Measurements from ENCODE around the gene ZMAT3.

The ZMAT3 gene, protein sequence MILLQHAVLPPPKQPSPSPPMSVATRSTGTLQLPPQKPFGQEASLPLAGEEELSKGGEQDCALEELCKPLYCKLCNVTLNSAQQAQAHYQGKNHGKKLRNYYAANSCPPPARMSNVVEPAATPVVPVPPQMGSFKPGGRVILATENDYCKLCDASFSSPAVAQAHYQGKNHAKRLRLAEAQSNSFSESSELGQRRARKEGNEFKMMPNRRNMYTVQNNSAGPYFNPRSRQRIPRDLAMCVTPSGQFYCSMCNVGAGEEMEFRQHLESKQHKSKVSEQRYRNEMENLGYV

DNA sequence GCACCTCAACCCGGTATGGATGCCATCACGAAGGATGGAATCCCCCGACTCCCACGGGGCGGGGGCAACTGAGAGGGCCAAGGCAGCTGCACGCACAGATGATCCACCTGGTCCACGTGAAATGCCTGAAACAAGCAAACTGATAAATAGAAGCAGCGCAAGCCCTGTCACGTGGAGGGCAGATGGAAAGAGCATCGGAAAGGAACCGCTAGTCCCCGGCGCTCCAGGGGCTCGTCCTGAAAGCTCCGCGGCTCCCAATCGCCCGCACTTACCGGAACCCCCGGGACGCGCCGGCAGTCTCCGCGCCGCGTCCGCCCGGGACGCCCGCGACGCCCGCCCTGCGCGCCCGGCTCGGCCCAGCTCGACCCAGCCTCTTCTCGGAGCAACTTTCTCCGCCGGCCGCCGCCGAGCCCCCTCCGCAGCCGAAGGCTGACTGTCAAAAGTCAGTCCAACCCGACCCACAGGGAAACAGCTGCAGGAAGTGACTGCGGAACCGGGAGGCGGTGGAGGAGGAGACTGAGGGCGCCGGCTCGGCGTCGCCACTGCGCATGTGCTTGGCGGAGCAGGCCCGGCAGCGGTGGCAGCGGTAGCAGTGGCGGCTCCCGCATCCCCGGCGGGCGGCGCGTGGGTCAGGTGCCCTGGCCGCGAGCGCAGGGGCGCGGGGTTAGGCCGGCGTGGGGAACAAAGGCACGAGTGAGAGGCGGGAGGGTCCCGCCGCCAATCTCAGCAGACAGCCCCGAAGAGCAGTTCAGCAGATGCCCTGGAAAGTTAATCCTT lies at the start of gene ZMAT3:
Gene ZMAT3, minus strand, starts transcription at position 487 of the 777 bp plus-strand sequence. CDS start 4,057 bp downstream, outside the sequence.
- DNase-seq = peak; percentile 83

DNA sequence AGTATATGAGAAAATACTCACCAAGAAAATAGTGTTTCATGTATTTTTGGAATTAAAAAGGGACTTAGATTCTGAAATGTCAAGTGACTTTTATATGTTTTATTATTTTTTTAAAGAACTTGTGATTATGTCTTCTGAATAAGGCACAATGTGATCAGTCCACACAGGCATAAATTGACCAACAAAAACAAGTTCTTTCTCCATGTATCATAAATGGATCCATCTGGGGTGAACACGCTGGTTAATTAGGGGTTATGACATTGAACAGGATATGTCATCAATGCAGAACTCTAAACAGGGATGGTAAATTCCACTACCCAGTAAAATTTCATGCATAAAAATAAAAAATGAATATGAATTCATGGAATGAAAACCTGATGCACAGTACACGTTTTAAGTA lies 45.2 kb upstream of the ZMAT3 start:
- no peak for DNase-seq

DNA sequence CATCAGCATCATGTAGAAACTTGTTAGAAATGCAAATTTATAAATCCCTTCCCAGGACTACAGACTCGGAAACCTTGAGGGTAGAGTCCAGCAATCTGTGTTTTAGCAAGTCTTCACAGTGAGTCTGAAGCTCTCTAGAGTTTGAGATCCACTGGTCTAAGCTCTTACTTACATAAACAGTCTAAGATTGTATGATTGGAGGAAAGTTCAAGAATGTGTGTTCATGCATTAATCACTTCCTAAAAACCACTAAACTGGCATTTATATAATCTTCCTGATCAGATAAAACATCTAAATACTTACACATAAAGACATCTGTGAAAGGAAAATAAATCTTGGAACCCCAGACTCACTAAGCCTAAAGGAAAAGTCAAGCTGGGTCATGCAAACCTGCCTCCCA lies 43.8 kb upstream of the ZMAT3 start:
- peak; percentile 75 for DNase-seq

DNA sequence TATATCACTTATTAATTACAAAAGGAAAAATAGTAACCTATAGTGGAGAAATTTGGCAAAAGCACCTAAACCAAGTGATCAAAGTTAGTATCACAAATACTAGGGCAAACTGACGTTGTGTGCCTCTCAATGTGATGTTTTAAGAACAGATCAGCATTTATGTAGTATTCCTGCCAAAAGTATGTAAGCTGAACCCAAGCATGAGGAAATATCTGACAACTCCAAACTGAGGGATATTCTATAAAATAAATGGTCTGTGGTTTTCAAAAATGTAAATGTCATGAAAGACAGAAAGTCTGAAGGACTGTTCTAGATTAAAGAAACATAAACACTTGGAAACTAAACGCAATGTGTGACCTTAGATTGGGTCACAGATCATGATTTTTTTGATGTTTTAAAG lies 42.3 kb upstream of the ZMAT3 start:
- DNase-seq = peak; percentile 67

DNA sequence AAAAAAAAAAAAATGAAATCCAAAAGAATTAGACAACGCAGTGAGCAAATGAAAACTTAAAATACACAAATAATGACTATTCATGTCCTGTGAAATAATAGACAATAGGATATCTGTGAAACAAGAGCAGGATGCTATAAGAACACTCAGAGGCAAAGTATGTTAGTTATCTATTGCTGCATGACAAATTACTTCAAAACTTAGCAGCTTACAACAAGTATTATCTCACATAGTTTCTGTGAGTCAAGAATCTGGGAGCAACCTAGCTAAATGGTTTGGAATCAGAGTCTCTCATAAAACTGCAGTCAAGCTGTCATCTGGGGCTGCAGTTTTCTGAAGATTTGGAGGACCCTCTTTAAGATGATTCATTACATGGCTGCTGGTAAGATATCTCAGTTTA lies 36.5 kb upstream of the ZMAT3 start:
- DNase-seq = peak; percentile 88

DNA sequence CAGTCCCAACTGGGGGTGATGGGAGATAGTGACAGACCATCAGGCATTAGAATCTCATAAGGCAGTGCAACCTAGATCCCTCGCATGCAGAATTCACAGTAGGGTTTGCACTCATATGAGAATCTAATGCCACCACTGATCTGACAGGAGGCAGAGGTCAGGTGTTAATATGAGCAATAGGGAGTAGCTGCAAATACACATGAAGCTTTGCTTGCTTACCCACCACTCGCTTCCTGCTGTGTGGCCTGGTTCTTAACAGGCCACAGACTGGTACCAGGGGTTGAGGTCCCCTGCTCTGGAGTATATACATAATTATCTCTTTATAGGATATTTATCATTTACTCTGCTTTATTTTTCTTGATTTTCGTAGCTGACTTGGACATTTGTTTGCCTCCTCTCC lies 36.0 kb upstream of the ZMAT3 start:
- DNase-seq = no peak

DNA sequence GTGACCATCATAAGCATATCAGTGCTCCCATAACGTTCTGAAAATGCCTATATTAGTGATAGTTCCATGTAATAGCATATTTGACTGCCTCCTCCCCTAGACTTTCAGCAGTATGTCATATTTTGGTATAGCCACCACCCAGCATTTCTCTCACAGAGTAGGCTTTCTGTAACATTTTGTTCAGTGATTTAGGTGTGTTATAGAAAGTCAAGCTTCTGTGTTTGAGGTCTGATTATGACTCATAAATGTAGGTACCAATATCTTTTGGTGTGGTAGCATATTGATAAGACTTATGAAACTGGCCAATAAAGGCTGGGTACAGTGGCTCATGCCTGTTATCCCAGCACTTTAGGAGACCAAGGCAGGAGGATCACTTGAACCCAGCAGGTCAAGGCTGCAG lies 34.3 kb upstream of the ZMAT3 start:
- no peak for DNase-seq

DNA sequence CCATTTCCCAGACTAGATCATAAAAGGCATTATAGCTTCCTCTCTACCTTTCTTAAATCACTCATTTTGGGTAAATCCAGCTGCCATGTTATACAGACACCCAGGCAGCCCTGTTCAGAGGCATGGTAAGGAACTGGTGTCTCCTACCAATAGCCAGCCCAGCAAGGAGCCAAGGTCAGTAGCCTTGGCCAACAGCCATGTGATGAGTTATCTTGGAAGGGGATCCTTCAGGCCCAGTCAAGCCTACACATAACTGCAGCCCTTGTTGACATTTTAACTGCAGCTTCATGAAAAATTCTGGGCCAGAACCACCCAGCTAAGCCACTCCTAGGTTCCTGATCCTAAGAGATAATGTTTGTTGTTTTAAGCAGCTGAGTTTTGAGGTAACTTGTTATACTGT lies 29.0 kb upstream of the ZMAT3 start:
- peak; percentile 74 for DNase-seq

DNA sequence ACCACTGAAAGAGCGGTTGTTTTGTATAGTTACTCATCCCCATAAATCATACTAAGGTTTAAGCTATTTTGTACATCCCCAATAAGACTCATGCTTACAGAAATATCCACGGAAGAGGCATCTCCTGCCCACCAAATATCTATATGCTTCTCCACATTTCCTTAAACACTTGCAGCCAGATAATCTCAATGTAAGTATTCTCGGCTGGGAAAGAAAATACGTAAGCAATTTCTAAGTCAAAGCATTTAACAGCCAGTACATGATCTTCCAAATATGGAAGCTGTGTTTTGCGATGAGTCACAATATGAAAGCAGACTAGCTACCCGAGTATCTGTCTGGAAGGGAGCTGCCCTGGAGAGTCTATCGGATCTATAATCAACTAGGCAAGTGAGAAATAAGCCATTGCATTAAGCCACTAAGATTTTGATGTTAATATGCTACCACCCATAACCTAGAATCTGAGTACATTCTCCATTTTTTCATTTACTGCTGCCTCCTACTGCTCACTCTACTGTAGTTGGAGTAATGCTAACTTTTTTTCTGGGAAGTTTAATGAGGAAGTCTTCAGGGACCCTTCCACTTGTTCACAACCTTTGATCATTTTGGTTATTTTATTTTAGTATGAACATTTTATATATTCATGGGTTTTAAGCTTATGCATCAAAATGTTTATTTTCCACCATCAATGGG lies 26.9 kb upstream of the ZMAT3 start:
- DNase-seq = peak; percentile 78

DNA sequence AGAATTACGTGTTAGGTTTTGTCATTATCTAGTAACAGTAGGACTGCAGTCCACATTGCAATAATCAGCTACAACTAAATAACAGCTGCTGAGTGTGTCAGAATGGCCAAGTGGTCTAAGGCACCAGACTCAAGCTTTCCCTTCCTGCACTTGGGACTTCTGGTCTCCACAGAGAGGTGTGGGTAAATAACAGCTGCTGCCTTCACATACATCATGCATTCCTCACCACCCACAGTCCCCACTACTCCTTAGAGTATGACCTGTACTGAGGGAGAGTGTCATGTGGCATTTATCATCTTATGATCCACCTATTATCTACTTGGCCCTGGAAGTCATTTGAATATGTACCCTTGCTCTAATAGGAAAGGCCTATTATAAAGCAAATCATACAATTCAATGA lies 22.2 kb upstream of the ZMAT3 start:
- peak; percentile 7 for DNase-seq

DNA sequence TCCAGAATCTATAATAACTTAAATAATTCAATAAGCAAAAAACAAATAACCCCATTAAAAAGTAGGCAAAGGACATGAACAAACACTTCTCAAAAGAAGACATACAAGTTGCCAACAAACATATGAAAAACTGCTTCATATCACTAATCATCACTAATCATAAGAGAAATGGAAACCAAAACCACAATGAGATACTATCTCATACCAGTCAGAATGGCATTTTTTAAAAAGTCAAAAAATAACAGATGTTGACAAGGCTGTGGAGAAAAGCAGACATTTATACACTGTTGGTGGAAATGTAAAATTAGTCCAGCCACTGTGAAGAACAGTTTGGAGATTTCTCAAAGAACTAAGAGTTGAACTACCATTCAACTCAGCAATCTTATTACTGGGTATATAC lies 19.5 kb upstream of the ZMAT3 start:
- DNase-seq = no peak

DNA sequence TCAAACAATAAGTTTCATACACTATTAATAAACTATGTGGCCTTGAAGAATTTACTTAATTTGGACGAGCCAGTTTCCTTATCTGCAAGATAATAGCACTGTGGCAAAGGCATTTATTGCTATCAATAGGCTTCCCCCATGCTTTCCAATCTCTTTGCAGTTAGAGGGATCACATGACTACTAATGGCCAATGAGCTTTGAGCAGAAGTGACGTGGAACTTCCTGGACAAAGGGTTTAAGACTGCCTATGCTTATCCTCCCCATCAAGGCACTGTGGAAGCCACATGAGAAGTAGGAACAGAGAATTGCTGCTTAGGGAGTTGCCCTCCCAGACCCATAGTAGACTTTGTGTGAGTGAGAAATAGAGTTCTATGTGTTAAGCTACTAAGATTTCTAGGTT lies 16.7 kb upstream of the ZMAT3 start:
- DNase-seq = no peak

DNA sequence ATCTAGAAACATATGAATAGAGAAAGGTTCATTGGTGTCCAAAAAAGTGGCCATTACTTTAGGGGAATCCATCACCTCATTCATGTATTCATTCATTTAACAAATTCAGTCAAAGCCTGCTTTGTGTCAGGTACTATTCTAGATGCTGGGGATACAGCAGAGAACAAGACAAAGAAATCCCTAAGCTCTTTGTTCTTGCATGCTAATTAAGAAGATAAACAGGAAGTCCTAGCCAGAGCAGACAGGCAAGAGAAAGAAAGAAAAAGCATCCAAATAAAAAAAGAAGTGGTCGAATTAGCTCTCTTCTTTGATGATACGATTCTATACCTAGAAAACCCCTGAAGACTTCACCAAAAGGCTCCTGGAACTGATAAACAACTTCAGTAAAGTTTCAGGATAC lies 12.4 kb upstream of the ZMAT3 start:
- no peak for DNase-seq

DNA sequence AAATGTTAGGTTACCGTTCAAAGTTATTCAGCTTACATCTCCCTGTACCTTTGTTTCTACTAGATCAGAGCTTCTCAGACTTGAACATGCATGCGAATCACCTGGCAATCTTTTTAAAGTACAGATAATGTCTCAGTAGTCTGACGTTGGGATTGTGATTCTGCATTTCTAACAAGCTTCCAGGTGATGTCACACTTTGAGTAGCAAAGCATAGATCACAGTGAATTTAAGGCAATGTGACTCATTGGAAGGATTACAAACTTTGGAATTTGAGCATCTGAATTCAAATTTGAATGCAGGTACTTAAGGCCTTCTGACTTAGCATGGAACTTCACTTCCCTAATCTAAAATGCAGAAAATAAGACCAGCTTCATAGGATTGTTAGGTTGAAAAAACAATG lies 10.8 kb upstream of the ZMAT3 start:
- DNase-seq = peak; percentile 26

DNA sequence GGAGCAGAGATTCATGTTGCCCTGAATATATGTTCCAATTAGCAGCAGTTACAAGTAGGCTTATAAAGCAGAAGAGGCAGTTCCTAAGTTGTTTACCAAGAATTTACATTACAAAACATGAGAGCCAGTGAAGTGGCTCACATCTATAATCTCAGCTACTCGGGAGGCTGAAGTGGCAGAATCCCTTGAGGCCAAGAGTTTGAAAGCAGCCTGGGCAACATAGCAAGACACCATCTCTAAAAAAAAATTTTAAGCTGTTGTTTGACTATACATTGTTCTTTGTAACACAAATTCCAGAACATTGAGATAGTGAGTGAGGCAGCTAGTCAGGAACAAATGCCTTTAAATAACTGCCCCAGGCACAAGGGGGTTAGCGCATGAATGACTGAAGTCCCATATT lies 10.3 kb upstream of the ZMAT3 start:
- DNase-seq = no peak

DNA sequence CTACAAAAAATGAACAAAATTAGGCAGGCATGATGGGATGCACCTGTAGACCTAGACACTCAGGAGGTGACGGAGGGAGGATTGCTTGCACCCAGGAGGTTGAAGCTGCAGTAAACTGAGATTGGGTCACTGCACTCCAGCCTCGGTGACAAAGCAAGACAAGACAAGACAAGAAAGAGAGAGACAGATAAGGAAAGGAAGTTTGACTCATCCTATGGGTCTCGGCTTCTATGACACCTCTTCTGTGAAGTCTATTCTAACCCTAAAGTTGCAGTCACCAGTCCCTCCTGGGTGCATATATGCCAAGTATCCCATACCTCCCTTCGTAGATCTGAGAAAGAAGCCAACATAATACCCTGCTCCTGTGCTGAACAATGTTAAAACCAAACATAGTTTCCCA lies 7.9 kb upstream of the ZMAT3 start:
- DNase-seq = no peak

DNA sequence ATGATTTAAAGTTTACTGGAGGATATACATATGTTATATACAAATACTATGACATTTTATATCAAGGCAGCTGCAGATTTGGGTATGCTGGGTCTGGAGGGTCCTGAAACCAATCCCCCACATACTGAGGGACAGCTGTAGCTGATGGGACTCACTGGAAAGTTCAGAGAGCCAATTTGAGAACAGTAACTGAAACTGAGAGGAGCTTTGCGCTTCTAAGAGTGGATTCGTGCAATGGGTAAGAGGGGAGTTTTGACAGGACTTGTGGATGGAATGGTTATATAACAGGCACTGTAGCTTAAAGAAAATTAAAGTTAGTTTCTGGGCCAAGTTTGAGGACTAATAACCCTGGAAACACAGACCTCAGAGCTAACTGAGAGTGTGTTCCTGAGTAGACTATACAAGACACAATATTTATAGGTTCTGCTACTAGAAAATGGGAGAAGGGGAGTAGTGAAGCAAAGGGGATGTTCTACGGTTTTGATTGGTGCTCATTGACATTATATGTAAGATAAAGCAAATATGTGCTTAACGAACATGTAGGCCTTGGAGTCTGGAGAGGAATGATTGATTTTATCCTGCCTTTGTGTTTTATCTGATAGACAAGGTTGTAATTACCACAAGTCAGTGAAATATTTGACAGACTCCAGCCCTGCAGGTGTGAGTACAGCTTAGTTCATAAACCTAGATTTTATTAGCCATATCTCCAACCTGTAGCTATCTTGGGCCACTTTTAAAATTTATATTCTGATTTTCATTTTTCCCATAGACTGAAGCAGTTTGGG lies 4.8 kb upstream of the ZMAT3 start:
- DNase-seq = no peak

DNA sequence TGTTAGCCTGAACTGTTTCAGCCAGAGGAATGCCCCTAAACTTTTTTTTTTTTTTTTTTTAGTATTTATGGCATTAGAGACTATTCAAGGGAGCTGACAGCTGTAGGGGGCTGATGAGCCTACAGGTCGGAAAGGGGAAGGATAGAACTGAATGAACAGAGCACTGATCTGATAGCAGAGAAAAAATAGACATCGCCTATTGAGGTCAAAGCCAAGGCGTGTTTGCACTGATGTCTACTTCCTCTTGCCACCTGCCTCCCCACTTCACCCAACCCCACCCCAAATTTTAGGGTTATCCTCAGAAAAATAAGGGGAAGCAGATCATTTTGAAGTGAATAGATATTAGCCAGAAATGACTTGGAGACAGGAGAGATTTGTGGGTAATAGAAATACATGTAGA lies 3.0 kb upstream of the ZMAT3 start:
- no peak for DNase-seq

DNA sequence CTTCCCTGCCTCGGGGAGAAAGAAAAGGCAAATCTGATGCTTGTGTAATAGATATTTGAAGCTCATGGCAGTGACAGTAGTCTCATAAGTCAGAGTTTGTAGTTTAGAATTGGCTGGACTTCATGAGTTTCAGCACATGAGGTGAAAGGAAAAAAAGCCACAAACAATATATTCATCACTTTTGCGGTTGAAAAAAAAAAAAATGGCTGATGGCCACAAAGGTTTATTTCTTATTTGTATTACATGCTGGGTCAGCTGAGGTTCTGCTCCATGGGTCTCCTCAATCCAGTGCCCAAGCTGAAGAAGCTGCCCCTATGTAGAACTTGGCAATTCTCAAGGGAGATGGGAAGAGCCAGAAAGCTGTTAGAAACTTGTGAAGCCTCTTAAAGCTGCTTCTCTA lies 2.2 kb upstream of the ZMAT3 start:
- DNase-seq = no peak

DNA sequence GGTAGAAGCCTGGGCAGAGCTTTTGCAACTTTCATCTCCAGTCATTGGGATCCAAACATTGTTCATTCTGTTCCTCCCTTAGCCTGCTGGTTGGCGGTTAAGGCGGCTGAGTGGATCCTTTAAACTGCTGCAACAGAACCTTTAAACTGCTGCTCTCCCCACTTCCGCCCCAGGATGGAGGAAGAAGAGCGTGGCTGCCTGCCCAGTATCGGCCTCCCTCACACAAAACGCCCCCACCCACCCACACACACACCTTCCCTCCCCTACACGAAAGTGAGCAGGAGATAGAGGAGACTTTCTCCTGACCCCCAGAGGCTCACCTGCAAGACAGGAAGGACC lies 460 bp upstream of the ZMAT3 start:
- peak; percentile 20 for DNase-seq

DNA sequence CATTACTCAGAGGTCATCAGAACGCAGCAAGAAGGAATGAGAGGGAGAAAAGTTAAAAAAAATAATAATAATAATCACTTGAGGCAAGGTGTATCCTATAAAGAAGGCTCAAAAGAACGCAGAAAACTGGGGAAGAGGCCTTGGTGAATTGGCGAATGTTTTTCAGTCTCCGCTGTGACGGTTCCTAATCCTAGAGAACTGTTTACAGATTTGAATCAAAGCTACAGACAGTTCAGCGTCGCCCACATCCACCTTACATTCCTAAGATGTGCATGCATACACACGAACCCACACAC lies 634 bp downstream of the ZMAT3 start:
- DNase-seq = no peak

DNA sequence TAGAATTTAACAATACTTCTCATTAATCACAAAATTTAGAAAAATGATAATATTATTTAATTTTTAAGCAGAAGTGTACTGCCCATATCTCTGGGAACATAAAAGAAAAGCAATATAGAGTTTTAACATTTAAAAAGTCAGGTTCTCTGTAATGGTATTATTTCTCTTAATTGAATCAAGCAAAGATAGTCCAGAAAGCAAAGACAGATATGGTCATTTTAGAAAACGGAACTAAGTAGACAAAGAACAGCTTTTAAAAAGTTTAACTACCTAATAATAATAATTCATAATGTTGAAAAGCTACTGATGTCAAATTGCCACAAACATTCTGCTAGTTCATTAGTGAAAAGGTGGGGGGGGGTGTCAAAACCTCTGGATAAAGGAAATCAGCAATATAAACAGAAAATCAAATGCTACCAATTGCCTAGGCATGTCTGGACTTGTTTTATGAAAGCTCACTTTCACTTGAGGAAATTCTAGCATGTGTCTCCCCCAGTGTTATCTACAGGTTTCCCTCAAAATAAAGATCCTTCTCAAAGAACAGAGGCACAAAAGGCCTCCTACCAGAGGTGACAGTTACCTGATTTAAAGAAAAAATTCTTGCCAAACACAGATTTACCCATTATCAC lies 1.7 kb downstream of the ZMAT3 start:
- DNase-seq = no peak
